GM19372 (cell line): Measurements from ENCODE around the gene WT1.

Source experiments
- ATAC-seq: cut with Tn5 transposase; IDR thresholded peaks from one replicate; pipeline ENCODE4 v1.9.1; 2021; ENCODE audit warnings: mild to moderate bottlenecking, low read depth, moderate library complexity; ENCODE audit not compliant: unreplicated experiment

WT1 gene

DNA sequence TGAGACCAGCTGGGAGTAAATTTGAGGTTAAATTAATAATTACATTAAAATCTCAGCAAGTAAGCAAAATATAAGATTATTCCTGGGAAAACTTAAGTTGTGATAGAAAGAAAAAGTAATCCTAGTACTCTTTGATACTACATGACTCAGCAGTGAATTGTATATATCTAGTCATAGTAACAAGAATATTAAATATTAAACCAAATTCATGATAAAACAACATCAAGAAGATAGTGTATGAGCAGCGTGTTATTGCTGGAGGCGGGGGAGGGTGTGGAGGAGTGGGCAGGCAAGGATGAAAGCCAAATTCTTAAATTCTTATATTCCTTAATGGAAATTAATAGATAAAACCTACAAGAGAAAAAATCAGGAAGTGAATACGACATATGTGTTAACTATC, 95.2 kb downstream of the WT1 start:
- no peak for ATAC-seq
